GM21825 (cell line): ENCODE results near the gene GPX5.

Source experiments
- ATAC-seq: cut with Tn5 transposase; IDR thresholded peaks from one replicate; pipeline ENCODE4 v1.9.1; 2021; ENCODE audit warnings: mild to moderate bottlenecking, moderate library complexity; ENCODE audit not compliant: unreplicated experiment

The GPX5 gene

DNA sequence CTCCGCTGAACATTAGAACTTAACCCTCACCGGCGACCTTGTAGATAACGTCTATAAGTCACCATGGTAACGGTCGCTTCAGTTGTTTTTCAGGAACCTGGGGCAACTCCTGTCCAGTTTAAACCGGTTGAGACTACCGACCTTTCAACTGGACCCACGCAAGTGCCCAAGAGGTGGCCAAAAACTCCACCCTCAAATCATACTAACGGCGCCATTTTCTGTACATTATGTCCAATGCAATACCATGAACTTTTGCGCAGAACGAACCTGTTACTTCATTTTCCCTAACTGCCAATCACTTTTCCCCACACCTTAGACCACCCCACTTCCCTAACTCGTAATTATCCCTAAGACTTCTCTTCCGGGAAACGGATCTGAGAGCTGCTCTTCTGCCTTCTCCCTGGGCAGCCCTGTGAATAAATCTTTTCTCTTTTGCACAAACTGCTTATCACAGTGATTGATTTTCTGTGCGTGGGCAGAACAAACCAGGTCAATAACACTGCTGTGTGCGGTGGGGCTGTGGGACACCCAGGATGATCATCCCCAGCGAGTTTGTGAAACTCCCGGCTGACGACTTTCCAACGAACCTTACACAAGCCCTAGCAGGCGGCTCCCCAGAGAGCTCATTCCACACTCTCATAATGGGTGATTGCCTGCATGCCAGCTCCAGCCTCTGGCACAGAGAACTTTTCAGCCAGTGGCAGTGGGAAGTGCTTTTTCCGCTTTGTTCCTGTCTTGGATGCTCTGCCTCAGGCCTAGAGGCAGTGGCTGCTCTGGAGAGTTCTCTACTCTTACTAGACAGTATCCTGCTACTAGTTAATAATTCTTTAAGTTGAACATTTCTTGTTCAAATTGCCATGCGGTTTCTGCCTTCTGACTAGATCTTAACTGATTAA lies 28.6 kb downstream of the GPX5 start:
- no peak for ATAC-seq

DNA sequence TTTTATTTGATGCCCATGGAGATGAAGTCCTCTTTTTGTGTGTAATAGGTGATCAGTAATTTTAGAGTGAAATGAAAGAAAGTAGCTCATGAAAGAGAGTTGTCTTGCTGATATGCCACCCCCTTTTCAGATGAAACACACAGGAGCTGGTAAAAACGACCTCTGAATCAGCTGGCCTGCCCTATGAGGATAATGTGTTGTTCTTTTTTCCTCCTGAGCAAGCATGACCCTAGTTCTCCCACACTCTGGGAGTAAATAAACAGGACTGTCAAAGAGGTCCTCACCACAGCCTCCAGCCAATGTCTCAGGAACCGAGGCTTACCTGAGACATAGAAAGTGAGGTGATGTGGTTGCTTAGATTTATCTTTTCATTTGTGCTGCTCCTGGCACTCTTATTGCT lies 29.5 kb downstream of the GPX5 start:
- no peak for ATAC-seq

DNA sequence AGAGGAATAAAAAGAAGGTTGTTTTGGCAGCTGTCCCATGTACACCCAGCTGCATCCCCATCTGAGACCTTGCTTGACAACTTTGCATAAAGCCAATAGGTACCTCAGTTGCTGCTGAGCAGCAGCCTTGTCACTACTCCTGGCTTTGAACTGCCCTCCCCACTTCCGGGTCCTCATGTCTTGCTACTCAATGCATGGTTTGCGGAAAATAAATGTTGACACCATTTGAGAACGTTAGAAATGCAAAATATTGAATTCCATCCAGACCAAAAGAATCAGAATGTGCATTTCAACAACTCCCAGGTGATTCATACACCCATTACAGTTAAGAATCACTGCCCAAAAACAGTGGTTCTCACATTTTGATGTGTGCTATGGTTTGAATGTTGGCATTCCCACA lies 32.9 kb downstream of the GPX5 start:
- no peak for ATAC-seq

DNA sequence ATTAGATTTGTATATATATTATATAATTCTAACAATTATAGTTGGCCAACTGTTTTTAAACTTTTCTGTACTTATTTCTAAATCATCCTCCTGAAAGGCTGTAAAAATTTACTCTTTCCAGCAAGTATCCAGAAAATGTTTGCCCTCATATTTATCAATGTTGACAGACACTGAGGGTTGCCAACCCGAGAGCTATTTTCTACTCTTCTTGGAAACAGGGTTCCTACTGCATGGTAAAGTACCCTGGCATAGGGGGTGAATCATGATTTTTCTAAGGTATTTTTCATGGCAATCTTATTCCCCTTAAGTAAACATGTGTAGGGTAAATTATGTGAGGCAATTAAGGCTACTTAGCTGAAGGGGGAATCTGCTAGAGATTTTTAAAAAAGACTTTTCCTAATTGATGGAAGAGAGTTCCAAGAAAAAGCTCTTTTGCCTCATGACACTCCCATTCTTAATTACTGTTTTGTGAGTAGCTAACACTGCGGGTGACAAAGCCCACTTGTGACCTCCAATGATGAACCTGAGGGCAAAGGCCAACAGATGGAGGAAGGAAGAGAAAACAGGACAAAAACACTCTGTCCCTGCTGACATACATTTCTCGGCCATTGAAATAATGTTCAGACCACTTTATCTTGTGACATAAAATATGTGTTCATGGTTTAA lies 37.9 kb downstream of the GPX5 start:
- ATAC-seq, result no peak

DNA sequence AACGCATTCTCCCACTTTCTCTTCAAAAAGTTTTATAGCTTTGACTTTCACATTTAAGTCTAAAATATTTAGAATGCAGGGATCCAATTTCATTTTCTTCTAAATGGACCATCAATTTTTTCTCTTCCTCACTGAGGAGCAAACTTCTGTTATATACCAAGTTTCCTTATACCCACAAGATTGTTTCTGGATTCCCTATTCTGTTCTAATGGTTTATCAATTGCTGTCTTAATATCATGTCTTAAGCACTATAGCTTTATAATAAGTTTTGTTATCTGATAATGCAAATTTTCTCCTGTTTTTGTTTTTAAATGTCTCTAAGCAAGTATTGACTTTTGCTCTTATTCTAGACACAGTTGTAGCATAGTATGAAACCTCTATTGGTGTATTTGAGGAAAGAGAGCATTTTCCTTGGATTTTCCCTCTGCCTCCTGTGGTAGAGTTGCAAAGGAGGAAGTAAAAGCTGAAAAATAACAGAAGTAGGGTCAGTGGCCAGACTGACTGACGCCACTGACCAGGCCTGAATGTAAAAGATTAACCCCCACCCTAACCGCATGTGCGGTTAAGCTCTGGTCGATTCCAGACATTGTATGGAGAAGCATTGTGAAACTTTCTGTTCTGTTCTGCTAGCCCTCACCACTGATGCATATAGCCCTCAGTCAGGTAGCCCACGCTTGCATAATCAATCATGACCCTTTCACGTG lies 40.3 kb downstream of the GPX5 start:
- ATAC-seq, result no peak

DNA sequence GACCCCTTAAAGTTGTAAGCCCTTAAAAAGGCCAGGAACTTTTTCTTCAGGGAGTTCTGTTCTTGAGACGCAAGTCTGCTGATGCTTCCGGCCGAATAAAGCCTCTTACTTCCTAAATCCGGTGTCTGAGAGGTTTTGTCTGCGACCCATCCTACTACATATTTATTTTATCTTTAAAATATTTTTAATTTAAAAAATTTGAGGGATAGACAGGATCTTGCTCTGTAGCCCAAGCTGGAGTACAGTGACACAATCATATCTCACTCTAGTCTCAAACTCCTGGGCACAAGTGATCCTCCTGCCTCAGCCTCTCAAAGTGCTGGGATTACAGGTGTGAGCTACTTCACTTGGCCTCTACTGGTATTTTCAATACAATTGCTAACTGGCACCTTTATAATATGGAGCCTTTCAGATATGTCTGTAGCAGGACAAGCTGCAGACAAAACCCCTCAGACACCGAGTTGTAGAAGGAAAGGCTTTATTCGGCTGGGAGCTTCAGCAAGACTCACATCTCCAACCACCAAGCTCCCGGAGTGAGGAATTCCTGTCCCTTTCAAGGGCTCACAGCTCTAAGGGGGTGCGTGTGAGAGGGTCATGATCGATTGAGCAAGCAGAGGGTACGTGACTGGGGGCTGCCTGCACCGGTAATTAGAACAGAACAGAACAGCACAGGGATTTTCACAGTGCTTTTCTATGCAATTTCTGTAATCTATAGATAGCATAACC lies 41.0 kb downstream of the GPX5 start:
- no peak for ATAC-seq

DNA sequence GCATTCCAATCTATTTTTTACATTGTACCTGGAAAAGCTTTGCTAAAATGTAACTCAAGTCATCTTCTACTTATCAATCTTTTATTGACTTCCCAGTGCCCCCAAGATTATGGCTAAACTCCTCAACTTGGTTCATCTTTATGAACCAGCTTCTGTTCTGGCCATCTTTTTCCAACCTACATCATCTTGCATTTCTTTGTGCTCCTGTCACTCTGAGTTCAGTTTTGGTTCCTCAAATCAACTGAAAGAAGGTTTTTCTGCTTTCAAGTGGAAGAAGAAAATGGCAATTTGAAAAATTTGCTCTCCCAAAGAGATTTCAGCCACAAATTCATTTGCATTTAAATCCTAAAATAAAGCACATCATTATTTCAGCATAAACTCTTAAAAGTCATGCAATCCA lies 41.8 kb downstream of the GPX5 start:
- ATAC-seq, result no peak

DNA sequence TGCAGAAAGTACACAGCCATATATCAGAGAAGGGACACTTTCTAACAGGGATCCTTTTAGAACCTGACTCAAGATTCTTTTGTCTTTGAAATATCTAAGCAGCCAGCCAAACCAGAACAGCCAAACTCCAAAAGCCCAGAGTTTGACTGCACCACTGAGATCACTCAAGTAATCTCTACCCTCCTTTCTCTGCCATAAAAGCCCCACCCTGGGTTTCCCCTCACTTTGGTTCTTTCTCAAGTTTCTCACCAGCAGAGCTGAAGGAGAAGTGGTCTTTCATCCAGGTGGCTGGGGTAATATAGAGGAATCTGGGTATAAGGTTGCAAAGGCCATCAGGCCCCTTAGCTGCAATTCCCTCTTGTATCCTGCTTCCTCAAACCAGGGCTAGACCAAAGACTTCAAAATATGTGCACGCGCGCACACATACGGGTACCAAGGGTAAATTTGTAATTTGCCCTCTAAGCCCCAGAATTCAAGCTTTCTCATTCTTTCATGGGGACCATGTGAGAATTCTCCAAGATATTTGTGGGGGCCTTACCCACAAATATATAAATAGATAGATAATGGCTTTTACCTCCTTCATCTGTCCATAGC lies 42.9 kb downstream of the GPX5 start:
- ATAC-seq, result no peak

DNA sequence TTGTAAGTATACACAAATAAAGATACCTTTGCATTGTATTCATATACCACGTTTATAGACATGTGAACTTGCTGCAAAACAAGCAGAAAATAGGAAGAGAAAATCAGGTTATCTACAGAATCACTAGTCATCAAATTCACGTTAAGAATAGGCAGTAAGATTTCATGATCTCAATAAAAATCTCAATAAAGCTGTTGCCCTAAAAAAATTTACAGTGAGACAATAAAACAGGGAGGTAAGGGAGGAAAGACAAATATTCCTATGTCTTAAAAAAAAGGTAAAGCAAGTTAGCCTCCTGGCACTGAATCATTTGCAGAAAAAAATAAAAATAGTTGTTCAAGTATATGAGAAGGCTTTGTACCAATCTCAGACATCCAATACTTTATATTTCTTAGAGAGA lies 44.1 kb downstream of the GPX5 start:
- no peak for ATAC-seq

DNA sequence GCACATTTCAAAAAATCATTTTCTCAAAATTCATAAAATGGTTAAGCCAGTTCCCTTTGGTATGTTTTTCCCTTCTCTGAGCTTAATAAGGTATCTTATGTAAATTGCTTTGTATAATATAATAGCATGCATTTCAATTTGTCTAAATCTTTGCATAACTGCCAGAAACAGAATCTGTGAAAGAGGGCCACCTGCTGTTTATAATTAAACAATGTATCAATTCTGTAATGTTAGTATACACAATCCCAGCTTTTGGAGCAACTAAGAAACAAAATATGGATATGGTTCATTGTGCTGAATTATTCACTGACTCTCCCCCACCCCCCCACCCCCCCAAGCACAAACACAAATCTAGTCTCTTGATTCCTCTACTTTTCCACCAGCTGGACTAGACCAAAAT lies 54.8 kb downstream of the GPX5 start:
- no peak for ATAC-seq

DNA sequence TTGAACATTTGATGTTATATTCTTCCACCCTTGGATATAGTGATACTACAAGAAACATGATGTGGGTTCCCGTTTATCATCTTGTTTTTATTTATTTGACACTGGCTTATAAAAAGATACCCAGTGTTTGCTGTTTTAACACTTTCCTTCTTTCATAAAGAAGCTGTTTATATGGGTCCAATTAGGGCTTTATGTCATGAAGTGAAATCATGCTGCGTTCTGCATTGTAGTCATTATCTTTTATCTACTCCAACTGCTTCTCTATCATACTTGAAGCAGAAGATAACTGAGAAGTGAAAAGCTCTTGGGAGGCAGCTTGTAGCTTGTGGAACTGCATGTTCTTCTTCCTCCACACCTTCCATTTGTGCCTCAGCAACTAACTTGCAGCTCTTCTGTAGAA lies 57.8 kb downstream of the GPX5 start:
- ATAC-seq, result no peak
